GM19463 (cell line): Measurements from ENCODE around the gene PALLD.
A peak's percentile ranks its signal among the peaks of the same experiment; 100 is the strongest.

Source experiments
- ATAC-seq: cut with Tn5 transposase; IDR thresholded peaks from one replicate; pipeline ENCODE4 v1.9.1; 2021; ENCODE audit warnings: mild to moderate bottlenecking, moderate library complexity; ENCODE audit not compliant: unreplicated experiment

PALLD gene

GRCh38 chr4:168880072-168880675 is 383.3 kb downstream of the PALLD start:
- no peak for ATAC-seq

- peak; percentile 67 for ATAC-seq
These were observed 384.2 kb downstream of the PALLD start for GRCh38 chr4:168880811-168881595.

DNA sequence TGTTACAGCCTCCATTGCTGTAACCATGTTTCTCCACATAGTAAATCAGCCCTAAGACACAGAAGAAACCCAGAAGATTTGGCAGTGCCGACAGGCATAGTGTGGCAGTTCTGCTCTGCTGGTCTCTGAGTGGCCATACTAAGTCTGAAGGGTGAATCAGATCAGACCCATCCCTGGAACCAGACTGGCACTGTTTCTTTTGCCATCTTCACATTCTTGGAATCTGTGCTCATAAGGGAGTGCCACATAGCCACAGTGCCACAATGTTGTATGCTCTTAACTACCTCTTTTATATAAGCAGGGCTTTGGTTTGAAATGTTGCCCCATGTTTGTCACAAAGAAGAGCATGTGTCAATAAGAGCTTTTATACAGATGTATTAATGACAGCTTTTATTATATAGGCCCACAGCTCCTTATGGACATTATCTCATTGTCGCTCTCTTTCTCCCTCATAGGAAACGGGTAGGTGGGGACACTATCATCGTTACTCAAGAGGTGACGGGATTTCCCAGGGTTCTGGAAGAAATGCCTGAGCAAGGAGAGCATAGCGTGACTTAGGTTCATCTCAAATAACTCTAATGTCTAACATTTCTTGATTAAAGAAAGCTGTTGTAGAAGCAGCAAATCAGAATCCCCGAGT is 385.0 kb downstream of the PALLD start:
- ATAC-seq = no peak

DNA sequence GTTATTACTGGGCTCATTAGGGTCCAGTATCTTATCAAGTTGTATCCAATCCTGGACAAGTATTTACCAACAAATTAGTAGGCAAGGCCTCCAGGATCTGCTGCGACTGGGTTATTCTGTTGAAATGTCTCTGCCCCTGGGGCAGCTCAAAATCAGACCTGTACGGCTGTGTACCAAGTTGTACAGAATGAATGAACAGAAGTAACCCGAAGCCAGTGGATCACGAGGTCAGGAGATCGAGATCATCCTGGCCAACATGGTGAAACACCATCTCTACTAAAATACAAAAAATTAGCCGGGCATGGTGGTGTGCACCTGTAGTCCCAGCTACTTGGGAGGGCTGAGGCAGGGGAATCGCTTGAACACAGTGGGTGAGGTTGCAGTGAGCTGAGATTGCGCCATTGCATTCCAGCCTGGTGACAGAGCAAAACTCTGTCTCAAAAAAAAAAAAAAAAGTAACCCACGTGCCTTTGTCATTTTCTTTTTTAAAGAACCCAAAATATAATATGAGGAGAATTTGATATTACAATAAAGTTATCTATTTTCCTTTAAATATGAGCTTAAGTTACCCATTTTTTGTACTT is 385.9 kb downstream of the PALLD start:
- no peak for ATAC-seq

GRCh38 chr4:168883513-168883912 is 386.7 kb downstream of the PALLD start:
- no peak for ATAC-seq

DNA sequence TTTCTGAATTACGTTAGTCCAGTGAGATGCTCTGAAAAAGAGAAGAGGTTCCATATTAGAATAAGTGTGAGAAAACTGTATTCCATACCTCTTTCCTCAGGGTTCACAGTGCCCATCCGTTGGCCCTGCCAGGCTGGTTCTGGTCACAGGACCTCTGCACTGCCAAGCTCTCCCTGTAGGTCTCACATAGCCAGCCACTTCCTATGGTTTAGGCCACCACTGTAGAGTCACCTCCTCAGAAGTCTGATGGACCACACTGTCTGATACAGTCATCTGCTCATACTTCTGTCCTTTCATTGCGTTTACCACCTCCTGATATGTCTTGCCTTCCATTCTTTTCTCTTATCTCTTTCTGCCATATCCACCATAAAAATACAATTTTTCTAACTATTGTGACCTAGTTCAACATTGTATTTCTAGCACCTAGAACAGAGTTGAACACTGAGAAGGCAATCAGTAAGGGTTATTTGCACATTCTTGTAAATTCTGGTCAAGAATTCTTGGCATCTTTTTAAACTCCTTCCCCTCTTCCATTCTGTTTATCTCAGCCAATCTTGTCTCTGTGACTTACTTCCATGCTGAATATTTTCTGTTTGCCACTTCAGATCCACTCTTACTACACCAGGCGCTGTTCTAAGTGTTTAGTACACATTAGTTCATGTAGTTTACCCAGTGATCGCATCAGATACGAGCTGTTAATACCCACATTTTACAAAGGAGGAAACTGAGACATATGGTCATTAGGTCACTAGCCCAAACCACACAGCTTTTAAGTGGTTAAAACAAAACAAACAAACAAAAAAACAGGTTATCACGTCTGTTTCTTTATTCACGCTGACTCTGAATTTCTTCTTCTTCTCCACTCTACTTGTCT is 387.6 kb downstream of the PALLD start:
- no peak for ATAC-seq

GRCh38 chr4:168885400-168885799 is 388.5 kb downstream of the PALLD start:
- ATAC-seq = no peak

DNA sequence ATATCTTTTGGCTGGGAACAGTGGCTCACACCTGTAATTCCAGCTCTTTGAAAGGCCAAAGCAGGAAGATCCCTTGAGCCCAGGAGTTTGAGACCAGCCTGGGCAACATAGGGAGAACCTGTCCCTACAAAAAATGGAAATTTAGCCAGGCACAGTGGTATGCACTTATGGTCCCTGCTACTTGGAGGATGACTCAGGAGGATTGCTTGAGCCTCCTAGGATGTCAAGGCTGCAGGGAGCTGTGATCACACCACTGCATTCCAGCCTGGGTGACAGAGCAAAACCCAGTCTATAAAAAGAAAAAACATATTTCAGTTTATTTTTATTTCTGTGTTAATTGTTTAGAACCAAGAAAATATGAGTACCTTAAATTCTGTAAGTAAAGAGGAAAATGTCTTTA is 389.5 kb downstream of the PALLD start:
- ATAC-seq = no peak

DNA sequence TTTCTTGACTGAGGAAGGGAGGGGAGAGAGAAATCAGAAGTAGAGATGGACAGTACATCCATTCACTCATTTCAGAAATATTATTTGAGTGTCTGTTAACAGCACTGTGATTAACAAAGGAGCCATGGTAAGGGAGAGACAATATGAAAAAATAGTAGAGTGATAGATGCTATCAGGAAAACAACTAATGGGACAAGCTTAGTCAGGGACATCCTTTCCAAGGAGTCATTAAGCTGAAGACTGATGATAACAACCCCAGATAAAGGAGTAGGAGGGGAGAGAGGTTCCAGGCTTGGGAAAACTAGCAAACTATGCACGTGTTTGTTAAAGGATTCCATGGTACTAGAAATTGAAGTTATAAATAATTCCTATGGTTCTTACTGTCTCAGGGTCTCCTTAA is 391.0 kb downstream of the PALLD start:
- ATAC-seq = no peak

DNA sequence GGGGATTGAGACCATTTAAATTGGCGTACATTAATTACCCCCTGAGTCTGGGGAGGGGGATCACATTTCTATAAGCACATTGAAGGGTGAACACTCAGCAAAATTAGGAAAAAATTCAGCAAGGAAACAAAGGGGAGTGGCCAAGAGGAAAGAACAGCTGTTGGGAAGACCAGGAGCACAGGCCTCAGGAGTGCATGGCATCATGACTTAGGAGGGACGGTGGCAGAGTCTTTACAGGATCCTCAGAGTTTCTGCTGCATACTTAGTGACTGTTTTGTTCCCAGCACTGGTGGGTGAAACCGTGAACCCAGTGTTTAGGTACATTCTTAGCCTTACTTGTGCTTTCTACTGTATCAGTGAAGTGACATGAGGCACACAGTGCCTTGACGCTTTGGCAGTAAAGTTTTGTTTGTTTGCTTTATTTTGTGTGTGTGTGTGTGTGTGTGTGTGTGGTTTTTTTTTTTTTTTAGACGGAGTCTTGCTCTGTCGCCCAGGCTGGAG is 391.9 kb downstream of the PALLD start:
- no peak for ATAC-seq

DNA sequence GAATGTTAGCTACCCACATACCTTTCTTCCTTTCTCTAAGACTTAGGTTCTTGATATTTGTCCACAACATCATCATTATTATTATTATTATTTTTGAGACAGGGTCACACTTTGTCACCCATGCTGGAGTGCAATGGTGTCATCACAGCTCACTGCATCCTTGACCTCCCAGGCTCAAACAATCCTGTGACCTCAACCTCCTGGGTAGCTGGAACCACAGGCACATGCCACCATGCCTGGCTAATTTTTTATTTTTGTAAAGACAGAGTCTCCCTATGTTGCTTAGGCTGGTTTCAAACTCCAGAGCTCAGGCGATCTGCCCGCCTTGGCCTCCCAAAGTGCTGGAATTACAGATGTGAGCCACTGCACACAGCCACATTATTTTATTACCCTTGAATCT is 394.2 kb downstream of the PALLD start:
- no peak for ATAC-seq

GRCh38 chr4:168891688-168892087 is 394.8 kb downstream of the PALLD start:
- ATAC-seq = no peak

DNA sequence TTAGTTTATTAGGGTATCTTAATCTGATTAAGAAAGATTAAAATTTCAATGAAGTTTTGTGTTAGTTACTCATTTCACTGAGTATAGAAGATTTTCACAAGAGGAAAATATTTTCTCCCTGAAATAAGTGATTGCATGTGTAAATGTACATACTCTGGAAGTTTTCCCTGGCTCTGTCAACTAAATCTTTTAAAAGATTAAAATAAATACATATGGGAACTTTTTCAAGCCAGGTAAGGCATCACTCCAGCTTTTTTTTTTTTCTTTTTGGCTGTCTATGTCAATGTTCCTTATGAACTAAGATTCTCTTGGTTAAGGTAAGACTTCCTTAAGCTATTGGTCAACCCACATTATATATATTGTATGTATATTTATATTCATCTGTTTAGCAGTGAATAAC is 395.6 kb downstream of the PALLD start:
- no peak for ATAC-seq

DNA sequence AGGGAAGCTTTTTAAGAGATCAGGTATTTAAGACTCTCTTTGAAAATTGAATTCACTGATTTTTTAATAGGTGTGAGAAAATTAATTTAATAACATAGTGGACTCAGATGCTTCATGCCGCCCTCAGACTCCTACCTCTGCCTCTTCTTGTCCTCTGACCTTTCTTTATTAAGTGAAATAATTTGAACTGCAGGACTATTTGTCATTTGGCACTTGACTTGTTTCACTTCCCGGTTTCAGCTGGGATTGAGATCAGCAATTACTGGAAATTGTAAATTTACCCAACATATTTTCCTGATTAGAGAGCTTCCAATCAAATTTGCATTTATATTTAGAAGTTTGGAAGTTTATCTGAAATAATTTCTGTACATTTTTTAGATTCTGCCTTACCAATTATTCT is 396.4 kb downstream of the PALLD start:
- ATAC-seq = no peak

DNA sequence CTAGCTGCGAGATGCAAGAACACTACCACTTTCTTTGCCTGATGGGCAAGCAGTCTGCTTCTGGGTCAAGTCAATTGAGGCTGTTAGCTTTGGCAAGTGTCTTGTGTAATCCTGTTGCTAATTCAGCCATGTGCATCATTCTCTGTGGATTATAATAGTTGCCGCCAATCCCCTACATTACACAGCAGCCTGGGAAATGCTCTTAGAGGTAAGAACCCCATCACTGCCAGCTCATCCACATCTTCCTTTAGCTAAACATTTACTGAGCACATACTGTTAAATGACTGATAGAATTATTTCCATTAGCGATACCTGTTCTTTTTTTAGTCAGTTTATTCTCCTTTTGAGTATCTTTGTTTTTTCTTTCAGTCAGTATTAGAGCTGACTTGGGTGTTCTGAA is 397.0 kb downstream of the PALLD start:
- ATAC-seq = peak; percentile 67

GRCh38 chr4:168900080-168900479 is 403.2 kb downstream of the PALLD start:
- ATAC-seq = no peak

DNA sequence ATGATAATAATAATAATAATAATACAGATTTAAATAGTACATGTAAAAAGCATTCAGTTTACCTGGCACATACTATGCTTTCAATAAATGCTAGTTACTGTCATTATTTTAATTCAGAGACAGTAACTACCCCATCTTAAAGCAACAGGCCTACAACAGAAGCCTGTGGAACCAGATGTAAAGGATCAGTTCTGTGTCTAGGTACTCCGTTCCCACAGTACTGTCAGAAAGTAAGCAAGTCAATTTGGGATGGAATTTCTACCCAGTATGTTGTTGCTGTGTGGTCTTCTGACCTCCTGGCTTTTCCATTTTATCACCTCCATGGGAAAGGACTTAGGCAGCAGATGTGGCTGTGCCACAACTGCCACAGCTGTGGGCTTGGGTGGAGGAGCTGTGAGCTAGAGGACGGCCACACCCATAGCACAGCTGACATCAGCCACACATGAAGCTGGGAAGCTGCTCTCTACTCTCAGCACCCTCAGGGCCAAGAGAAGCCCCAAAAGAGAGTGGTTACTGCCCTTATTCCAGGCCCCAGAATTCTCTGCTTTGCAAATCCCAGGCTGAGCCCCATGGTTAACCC is 410.4 kb downstream of the PALLD start:
- no peak for ATAC-seq

- ATAC-seq = no peak
These were observed 411.2 kb downstream of the PALLD start for GRCh38 chr4:168908093-168908492.

DNA sequence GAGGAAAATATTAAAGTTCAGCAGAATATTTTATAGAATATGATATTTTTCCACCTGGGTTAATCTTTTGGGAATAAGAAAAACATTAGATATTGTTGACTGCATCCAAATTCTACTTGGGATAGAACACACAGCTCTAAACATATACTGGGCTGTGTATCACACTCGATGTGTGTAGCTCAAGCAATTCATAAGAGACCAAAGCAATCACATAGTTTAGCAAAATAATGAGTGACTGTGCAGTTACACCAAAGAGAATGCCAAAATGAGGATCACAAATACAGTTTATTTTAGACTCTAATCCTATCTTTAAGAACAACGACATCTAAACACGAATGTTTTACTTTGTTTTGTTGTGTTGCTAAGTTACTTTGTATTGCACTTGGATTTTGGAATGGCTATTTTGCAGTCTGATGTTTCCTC is 412.0 kb downstream of the PALLD start:
- no peak for ATAC-seq

- no peak for ATAC-seq
These were observed 417.2 kb downstream of the PALLD start for GRCh38 chr4:168914095-168914494.
